ENCODE data around the gene TBL1X.

TBL1X gene

GRCh38 chrX:9700555-9700954, 235.7 kb downstream of the TBL1X start:
- H3K27ac ChIP-seq (ENCODE audit: low read depth, low read length), result no peak overlapping the region
- no peak overlapping the region for H3K9ac ChIP-seq (ENCODE audit: low read length)
- no peaks in the 10 kb centered on the region for H3K27me3 ChIP-seq (ENCODE audit: control insufficient read depth, insufficient read depth, low read length)
- H3K4me3 ChIP-seq (ENCODE audit: low read length), result no peak overlapping the region
- H3K4me1 ChIP-seq (ENCODE audit: control insufficient read depth, insufficient read depth, low read length), result no peaks in the 10 kb centered on the region
- no peaks in the 10 kb centered on the region for H3K36me3 ChIP-seq (ENCODE audit: control insufficient read depth, insufficient read depth, low read length)

GRCh38 chrX:9701790-9702189, 236.9 kb downstream of the TBL1X start:
- Histone ChIP-seq H3K4me1 (ENCODE audit: control insufficient read depth, insufficient read depth, low read length) (no peaks in the 10 kb centered on the region), H3K27ac (ENCODE audit: low read depth, low read length) (no peak overlapping the region), H3K27me3 (ENCODE audit: control insufficient read depth, insufficient read depth, low read length) (no peaks in the 10 kb centered on the region), H3K36me3 (ENCODE audit: control insufficient read depth, insufficient read depth, low read length) (no peaks in the 10 kb centered on the region), H3K9ac (ENCODE audit: low read length) (no peak overlapping the region), H3K4me3 (ENCODE audit: low read length) (no peak overlapping the region)

- Histone ChIP-seq H3K4me1 (ENCODE audit: control insufficient read depth, insufficient read depth, low read length) (no peaks in the 10 kb centered on the region), H3K36me3 (ENCODE audit: control insufficient read depth, insufficient read depth, low read length) (no peaks in the 10 kb centered on the region), H3K4me3 (ENCODE audit: low read length) (no peak overlapping the region), H3K27ac (ENCODE audit: low read depth, low read length) (no peak overlapping the region), H3K27me3 (ENCODE audit: control insufficient read depth, insufficient read depth, low read length) (no peaks in the 10 kb centered on the region), H3K9ac (ENCODE audit: low read length) (no peak overlapping the region)
Measured at GRCh38 chrX:9703406-9703805, 238.5 kb downstream of the TBL1X start.

- no peaks in the 10 kb centered on the region for H3K27me3 ChIP-seq (ENCODE audit: control insufficient read depth, insufficient read depth, low read length)
- H3K4me1 ChIP-seq (ENCODE audit: control insufficient read depth, insufficient read depth, low read length), result no peaks in the 10 kb centered on the region
- no peak overlapping the region for H3K27ac ChIP-seq (ENCODE audit: low read depth, low read length)
- H3K9ac ChIP-seq (ENCODE audit: low read length), result no peak overlapping the region
- H3K4me3 ChIP-seq (ENCODE audit: low read length), result no peak overlapping the region
- no peaks in the 10 kb centered on the region for H3K36me3 ChIP-seq (ENCODE audit: control insufficient read depth, insufficient read depth, low read length)
Measured at GRCh38 chrX:9704876-9705465, 240.1 kb downstream of the TBL1X start.

GRCh38 chrX:9706421-9706820, 241.6 kb downstream of the TBL1X start:
- Histone ChIP-seq H3K27me3 (ENCODE audit: control insufficient read depth, insufficient read depth, low read length) (no peaks in the 10 kb centered on the region), H3K9ac (ENCODE audit: low read length) (no peak overlapping the region), H3K27ac (ENCODE audit: low read depth, low read length) (no peak overlapping the region), H3K4me3 (ENCODE audit: low read length) (no peak overlapping the region), H3K4me1 (ENCODE audit: control insufficient read depth, insufficient read depth, low read length) (no peaks in the 10 kb centered on the region), H3K36me3 (ENCODE audit: control insufficient read depth, insufficient read depth, low read length) (no peaks in the 10 kb centered on the region)

GRCh38 chrX:9707306-9708033, 242.6 kb downstream of the TBL1X start:
- Histone ChIP-seq H3K4me1 (ENCODE audit: control insufficient read depth, insufficient read depth, low read length) (no peaks in the 10 kb centered on the region), H3K36me3 (ENCODE audit: control insufficient read depth, insufficient read depth, low read length) (no peaks in the 10 kb centered on the region), H3K9ac (ENCODE audit: low read length) (no peak overlapping the region), H3K4me3 (ENCODE audit: low read length) (no peak overlapping the region), H3K27me3 (ENCODE audit: control insufficient read depth, insufficient read depth, low read length) (no peaks in the 10 kb centered on the region), H3K27ac (ENCODE audit: low read depth, low read length) (no peak overlapping the region)

GRCh38 chrX:9708086-9708485, 243.2 kb downstream of the TBL1X start:
- Histone ChIP-seq H3K4me3 (ENCODE audit: low read length) (no peak overlapping the region), H3K36me3 (ENCODE audit: control insufficient read depth, insufficient read depth, low read length) (no peaks in the 10 kb centered on the region), H3K27me3 (ENCODE audit: control insufficient read depth, insufficient read depth, low read length) (no peaks in the 10 kb centered on the region), H3K27ac (ENCODE audit: low read depth, low read length) (no peak overlapping the region), H3K4me1 (ENCODE audit: control insufficient read depth, insufficient read depth, low read length) (no peaks in the 10 kb centered on the region), H3K9ac (ENCODE audit: low read length) (no peak overlapping the region)

- Histone ChIP-seq H3K9ac (ENCODE audit: low read length) (no peak overlapping the region), H3K4me3 (ENCODE audit: low read length) (no peak overlapping the region), H3K36me3 (ENCODE audit: control insufficient read depth, insufficient read depth, low read length) (no peaks in the 10 kb centered on the region), H3K4me1 (ENCODE audit: control insufficient read depth, insufficient read depth, low read length) (no peaks in the 10 kb centered on the region), H3K27me3 (ENCODE audit: control insufficient read depth, insufficient read depth, low read length) (no peaks in the 10 kb centered on the region), H3K27ac (ENCODE audit: low read depth, low read length) (no peak overlapping the region)
Measured at GRCh38 chrX:9708923-9709553, 244.2 kb downstream of the TBL1X start.

GRCh38 chrX:9710332-9710731, 245.5 kb downstream of the TBL1X start:
- no peaks in the 10 kb centered on the region for H3K4me1 ChIP-seq (ENCODE audit: control insufficient read depth, insufficient read depth, low read length)
- no peak overlapping the region for H3K4me3 ChIP-seq (ENCODE audit: low read length)
- no peak overlapping the region for H3K27ac ChIP-seq (ENCODE audit: low read depth, low read length)
- H3K36me3 ChIP-seq (ENCODE audit: control insufficient read depth, insufficient read depth, low read length), result no peaks in the 10 kb centered on the region
- H3K27me3 ChIP-seq (ENCODE audit: control insufficient read depth, insufficient read depth, low read length), result no peaks in the 10 kb centered on the region
- no peak overlapping the region for H3K9ac ChIP-seq (ENCODE audit: low read length)

- Histone ChIP-seq H3K4me1 (ENCODE audit: control insufficient read depth, insufficient read depth, low read length) (no peaks in the 10 kb centered on the region), H3K27ac (ENCODE audit: low read depth, low read length) (no peak overlapping the region), H3K9ac (ENCODE audit: low read length) (no peak overlapping the region), H3K27me3 (ENCODE audit: control insufficient read depth, insufficient read depth, low read length) (no peaks in the 10 kb centered on the region), H3K36me3 (ENCODE audit: control insufficient read depth, insufficient read depth, low read length) (no peaks in the 10 kb centered on the region), H3K4me3 (ENCODE audit: low read length) (no peak overlapping the region)
Measured at GRCh38 chrX:9717376-9717775, 252.5 kb downstream of the TBL1X start.

GRCh38 chrX:9724711-9725110, 259.9 kb downstream of the TBL1X start:
- Histone ChIP-seq H3K4me1 (ENCODE audit: control insufficient read depth, insufficient read depth, low read length) (no peaks in the 10 kb centered on the region), H3K36me3 (ENCODE audit: control insufficient read depth, insufficient read depth, low read length) (no peaks in the 10 kb centered on the region), H3K9ac (ENCODE audit: low read length) (no peak overlapping the region), H3K27ac (ENCODE audit: low read depth, low read length) (no peak overlapping the region), H3K27me3 (ENCODE audit: control insufficient read depth, insufficient read depth, low read length) (no peaks in the 10 kb centered on the region), H3K4me3 (ENCODE audit: low read length) (no peak overlapping the region)

GRCh38 chrX:9728261-9728660, 263.4 kb downstream of the TBL1X start:
- no peak overlapping the region for H3K4me3 ChIP-seq (ENCODE audit: low read length)
- no peaks in the 10 kb centered on the region for H3K27me3 ChIP-seq (ENCODE audit: control insufficient read depth, insufficient read depth, low read length)
- H3K9ac ChIP-seq (ENCODE audit: low read length), result no peak overlapping the region
- H3K27ac ChIP-seq (ENCODE audit: low read depth, low read length), result no peak overlapping the region
- H3K4me1 ChIP-seq (ENCODE audit: control insufficient read depth, insufficient read depth, low read length), result no peaks in the 10 kb centered on the region
- H3K36me3 ChIP-seq (ENCODE audit: control insufficient read depth, insufficient read depth, low read length), result no peaks in the 10 kb centered on the region

Data from rectal smooth muscle tissue (tissue), 1 donor.